Dermis microvascular lymphatic vessel endothelial cell (primary cell): ENCODE data around the gene C19orf67. TPM values are rescaled to one million over a fixed set of nuclear protein-coding genes. Genes with fewer than 3 reads are reported as not detected.
"Not testable (repeated sequence)": the region's sequence is repeated elsewhere in the genome, so short reads cannot be mapped to it uniquely, and the experiment has no call there.

Source experiments
- DNase-seq, 2 donors: peaks; one replicate each; pipeline versions ENCODE4 v3.0.0 to v3.0.0-alpha.2; 2010; ENCODE audit warnings: low read depth in 2 of 2
- total RNA-seq: library from RNA; depleted of rRNA; stranded (reverse); fragments of >200 nt; gene quantifications from 2 replicates; pipeline ENCODE4 v1.2.1, GENCODE V29; 2014

C19orf67 gene
- total RNA-seq, 1 donor from 2014 or later, result not detected

GRCh38 chr19:14056741-14057356, 28.7 kb downstream of the C19orf67 start:
- DNase-seq, result no peak

- DNase-seq, result no peak
Observed at GRCh38 chr19:14056069-14056666, 29.4 kb downstream of the C19orf67 start.

DNA sequence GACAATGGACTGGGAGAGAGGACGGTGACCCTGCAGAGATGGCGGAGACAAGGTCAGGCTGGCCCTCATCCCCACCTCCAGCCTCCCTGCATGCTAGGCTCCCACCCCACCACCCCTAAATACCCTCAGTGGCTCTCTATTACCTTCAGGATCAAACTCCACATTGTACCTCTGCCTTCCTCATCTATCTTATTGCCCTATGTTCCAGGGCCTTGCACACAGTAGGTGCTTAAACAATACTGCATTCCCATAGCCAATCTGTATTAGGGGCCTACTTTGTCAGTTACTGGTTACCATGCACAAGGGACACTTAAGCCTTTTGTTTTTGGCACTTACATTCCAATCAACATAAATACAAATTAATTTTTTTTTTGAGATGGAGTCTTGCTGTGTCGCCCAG, 30.2 kb downstream of the C19orf67 start:
- DNase-seq, result no peak

DNA sequence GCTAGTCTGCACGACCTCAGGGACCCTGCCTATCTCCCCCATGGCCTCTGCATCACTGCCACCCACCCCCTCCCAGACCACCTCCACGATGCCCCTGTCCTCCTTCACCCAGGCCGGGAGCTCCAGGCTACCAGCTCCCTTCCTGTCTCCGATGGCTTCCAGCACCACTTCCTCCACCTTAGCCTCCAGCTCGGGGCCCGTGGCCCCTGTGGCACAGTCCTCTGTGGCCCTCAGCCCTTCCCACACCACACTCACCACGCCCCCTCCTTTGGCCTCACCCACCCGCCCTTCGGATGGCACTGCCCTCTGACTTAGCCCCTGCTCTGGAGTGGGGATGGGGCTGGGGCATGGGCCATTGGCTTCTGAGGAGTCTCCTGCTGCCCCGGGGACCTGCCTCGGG, 30.9 kb downstream of the C19orf67 start:
- no peak for DNase-seq

GRCh38 chr19:14054099-14054498, 31.5 kb downstream of the C19orf67 start:
- no peak for DNase-seq

- no peak for DNase-seq
Observed at GRCh38 chr19:14053500-14053899, 32.1 kb downstream of the C19orf67 start.

DNA sequence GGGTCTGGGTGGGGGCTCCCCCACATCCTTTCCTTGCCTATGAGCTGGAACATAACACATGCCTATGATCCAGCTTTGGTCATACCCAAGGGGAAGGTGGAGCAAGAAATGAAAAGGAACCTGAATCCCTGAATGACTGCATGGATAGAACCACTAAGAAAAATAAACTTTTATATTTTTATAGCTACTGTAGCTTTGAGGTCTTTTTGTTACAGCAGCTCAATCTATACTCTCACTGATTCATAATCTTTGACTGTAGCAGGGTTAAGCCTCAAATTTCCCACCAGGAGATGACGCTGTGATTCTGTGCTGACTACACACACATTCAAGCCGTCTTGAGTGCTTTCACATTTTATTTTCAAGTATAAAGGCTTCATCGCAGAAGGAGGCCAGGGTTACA, 32.6 kb downstream of the C19orf67 start:
- DNase-seq, result no peak

- no peak for DNase-seq
Observed at GRCh38 chr19:14052470-14052869, 33.1 kb downstream of the C19orf67 start.

DNA sequence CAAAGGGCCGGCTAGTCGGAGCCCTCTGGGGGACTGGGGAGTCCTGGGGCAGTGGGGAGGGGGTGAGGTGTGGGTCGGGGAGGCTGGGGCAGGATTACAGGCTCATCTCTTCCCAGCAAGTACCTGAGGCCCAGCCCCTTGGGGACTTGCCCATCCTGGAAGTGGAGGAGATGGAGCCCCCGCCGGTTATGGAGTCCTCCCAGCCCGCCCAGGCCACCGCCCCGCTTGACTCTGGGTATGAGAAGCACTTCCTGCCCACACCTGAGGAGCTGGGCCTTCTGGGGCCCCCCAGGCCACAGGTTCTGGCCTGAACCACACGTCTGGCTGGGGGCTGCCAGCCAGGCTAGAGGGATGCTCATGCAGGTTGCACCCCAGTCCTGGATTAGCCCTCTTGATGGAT, 33.6 kb downstream of the C19orf67 start:
- DNase-seq, result no peak

GRCh38 chr19:14050961-14051360, 34.6 kb downstream of the C19orf67 start:
- DNase-seq, result not testable (repeated sequence)

- no peak for DNase-seq
Observed at GRCh38 chr19:14050512-14050911, 35.1 kb downstream of the C19orf67 start.

DNA sequence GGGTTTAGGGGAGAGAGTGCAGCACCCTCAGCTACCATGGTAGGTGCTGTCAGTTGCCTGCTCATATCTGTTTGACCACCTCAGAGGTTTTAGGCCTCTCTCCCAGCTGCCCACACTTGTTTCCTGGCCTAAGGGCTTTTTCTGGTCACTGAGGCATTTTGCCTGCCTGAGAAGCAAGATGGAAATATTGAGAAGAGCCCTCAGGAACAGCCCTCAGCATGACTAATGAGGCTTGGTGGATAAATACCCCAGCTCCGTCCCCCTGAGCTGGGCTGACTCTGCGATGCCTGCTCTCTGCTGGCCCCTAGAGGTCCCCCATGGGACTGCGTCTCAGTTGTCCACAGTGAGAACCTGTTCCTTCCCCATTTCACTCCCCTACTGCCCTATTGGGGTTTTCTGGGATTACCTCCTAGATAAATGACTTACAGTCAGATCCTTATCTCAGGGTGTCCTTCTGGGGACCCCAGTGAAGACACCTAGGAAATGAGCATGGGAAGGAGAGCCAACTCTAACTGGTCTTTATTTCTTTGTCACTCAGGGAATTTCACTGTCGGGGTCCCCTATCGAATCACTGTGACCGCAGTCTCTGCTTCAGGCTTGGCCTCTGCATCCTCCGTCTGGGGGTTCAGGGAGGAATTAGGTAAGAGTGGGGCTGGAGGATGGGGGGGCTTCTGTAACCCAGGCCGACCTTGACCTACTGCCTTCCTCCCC, 37.0 kb downstream of the C19orf67 start:
- peak in 1 of 2 donors; percentile 39 for DNase-seq

DNA sequence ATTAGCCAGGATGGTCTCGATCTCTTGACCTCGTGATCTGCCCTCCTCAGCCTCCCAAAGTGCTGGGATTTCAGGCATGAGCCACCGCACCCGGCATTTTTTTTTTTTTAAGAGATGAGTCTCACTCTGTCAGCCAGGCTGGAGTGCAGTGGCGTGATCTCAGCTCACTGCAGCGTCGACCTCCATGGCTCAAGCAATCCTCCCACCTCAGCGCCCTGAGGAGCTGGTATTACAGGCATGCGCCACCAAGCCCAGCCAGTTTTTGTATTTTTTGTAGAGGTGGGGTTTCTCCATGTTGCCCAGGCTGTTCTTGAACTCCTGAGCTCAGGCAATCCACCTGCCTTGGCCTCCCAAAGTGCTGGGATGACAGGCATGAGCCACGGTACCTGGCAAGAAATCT, 37.7 kb downstream of the C19orf67 start:
- DNase-seq, result not testable (repeated sequence)

DNA sequence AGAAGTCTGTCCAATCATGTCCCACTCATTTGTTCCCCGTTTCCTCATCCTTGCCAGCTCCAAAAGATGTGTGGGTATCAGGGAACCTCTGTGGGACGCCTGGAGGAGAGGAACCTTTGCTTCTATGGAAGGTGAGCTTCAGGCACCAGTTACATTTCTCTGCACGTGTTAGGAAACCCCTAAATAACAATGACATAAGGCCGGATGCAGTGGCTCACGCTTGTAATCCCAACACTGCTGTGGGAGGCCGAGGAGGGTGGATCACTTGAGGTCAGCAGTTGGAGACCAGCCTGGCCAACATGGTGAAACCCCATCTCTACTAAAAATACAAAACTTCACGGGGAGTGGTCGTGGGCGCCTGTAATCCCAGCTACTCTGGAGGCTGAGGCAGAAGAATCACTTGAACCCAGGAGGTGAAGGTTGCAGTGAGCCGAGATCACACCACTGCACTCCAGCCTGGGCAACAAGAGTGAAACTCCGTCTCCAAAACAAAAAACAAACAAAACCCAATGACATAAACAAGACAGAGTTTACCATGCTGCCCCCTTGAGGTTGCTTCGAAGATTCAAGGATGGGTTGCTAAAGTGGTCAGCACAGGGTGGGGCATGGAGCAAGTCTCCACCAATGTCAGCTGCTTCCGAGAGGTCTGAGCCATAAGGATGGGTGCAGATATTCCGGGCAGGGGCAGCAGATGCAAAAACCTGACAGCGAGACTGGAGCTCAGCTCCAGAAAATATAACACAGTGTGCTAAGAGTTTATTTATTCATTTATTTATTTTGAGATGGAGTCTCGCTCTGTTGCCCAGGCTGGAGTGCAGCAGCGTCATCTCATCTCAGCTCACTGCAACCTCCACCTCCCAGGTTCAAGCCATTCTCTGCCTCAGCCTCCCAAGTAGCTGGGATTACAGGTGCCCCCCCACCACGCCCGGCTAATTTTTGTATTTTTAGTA, 42.6 kb downstream of the C19orf67 start:
- DNase-seq, result peak; percentile 55 to 79

GRCh38 chr19:14039181-14039580, 46.4 kb downstream of the C19orf67 start:
- DNase-seq, result no peak

DNA sequence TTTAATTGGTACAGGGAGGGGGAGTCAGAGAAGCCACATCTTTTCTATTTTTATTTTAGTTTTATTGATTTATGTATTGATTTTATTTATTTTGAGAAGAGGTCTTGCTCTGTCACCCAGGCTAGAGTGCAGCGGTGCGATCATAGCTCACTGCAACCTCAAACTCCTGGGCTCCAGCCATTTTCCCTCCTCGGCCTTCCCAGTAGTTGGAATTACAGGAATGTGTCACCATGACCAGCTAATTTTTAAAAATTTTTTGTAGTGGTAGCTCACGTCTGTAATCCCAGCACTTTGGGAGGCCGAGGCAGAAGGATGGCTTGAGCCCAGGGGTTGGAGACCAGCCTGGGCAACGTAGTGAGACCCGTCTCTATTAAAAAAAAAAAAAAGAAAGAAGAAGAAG, 49.9 kb downstream of the C19orf67 start:
- DNase-seq, result no peak

- not testable (repeated sequence) for DNase-seq
Observed at GRCh38 chr19:14035159-14035558, 50.4 kb downstream of the C19orf67 start.

- DNase-seq, result no peak
Observed at GRCh38 chr19:14033946-14034345, 51.6 kb downstream of the C19orf67 start.

DNA sequence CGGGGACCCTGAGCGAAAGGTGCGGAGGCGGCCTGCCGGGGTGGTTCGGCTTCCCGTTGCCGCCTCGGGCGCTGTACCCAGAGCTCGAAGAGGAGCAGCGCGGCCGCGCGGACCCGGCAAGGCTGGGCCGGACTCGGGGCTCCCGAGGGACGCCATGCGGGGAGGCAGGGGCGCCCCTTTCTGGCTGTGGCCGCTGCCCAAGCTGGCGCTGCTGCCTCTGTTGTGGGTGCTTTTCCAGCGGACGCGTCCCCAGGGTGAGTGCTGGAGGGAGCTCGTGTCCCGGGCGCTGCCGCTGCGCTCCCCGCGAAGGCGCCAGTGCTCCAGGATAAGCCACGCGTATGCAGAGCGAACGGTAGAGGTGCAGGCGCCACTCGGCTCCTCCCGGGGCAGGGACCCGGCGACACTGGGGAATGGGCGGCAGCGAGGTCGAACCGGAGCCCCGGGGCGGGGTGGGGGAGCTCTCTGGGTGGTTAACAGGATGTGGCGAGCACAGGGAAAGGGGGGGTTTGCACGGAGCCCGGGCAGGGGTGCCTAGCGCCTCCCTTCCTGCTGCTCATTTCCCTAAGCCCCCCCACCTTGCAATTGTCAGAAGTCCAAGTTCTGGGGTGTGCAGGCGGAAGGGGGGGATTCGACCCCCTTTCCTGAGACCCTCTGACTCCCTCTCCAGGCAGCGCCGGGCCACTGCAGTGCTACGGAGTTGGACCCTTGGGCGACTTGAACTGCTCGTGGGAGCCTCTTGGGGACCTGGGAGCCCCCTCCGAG, 53.7 kb downstream of the C19orf67 start, which contains the start of gene IL27RA:
TSS of gene IL27RA (plus strand) at position 44 of the 762 bp plus-strand sequence. CDS start at position 155, 111 bp downstream.
- DNase-seq, result peak in 1 of 2 donors; percentile 41
